HL-60/S4 treated with retinoic acid at 250 ng/mL for 4 days and 3 days (cell line): ENCODE results near the gene OTUD5.
"Not testable (repeated sequence)": the region's sequence is repeated elsewhere in the genome, so short reads cannot be mapped to it uniquely, and the experiment has no call there.

Source experiments
- in situ Hi-C: fragments of 300-500 bp; cut with MboI; formaldehyde crosslinking; loops from 2 replicates; pipeline ENCODE4 v1.7.0; 2022; ENCODE audit warnings: low sequenced_read_pairs

The OTUD5 gene

DNA sequence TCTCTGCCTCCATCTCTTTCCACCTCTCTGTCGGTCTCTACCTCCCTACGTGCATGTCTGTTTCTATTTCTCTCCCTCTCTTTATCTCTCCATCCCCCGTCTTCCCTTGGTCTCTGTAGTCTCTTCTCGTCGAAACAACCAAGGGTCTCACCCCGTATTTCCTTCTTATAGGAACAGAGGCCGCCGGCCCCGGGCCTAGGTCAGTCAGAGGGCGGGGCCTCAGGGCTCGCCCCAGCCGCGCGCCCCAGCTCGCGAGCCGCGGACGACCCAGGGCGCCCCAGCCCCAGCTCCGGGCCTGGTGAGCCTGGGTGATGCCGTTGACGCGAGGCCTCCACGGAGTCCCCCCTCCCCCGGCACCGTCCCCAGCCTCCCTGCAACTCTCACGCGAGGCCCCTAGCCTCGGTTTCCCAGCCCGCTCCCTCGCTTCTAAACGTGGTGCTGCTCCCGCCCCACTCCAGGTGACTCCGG is 66.4 kb downstream of the OTUD5 start:
- in situ Hi-C loops, result no loop called here

DNA sequence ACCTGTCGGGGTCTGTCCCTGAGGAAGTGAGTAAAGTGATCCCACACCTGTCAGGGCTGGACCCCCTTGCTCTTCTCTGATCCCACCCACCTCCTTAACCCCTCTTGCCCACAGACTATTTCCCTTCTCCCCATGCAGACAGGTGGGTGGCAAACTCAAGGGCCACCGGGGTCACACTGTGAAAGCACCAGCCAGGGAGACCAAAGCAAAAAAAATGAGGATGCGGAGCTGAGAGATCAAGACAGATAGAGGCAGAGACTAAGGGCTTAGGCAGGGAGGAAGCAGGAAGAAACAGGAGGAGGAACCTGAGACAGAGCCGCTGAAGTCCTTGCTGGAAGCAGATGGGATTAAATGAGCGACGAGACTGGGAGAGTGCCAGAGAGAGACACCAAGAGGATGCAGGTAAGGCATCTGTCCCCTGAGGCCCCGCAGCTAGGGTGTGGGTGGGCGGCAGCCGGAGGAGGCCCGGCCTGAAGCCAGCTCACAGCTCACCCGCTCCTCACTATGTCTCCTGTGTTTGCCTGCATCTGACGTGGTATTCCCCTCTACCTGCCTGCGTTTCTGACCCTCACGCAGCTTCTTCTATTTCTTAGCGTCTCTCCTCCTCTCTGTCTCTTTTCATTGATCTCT is 67.0 kb downstream of the OTUD5 start:
- in situ Hi-C loops, result no loop called here

DNA sequence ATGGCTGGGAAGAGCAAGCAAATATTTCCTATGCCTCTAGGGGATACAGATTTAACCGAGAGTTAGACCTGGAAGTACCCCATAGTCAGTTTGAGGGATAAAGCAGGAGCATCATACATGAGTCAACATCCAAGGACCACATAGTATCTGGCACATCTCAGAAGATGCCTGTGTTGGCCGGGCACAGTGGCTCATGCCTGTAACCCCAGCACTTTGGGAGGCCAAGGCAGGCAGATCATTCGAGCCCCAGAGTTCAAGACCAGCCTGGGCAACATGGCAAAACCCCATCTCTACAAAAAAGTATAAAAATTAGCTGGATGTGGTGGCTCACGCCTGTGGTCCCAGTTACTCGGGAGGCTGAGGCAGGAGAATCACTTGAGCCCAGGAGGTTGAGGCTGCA is 70.8 kb downstream of the OTUD5 start:
- in situ Hi-C loops, result not testable (repeated sequence)

DNA sequence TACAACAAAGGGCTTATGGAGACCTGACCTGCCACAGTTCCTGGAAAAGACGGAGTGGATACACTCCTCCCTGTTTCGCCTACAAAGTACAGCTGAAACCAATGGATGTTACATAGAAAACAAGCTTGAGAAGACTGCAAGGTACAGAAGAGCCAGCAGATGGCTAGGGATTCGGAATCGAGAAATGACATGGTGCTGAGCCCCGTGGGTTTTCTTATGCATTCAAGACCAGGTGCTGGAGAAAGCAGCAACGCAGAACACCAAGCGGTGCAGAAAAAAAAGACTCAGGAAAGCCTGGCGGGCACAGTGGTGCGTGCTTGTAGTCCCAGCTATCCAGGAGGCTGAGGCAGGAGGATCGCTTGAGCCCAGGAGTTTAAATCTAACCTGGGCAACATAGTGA is 73.7 kb downstream of the OTUD5 start:
- in situ Hi-C loops, result no loop called here

DNA sequence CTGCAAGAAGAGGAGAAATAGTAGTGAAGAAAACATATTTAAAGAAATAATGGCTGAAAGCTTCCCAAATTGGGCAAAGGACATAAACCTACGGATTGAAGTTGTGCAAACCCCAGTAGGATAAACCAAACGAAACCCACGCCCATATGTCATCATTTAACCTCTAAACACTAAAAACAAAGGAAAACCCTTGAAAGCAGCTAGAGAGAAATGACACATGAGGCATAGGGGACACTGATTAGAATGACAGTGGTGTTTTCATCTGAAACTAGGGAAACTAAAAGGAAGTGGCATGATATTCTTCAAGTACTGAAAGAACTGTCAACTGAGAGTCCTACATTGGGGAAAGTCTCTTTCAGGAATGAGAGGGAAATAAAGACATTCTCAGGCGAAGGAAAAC is 80.5 kb downstream of the OTUD5 start:
- in situ Hi-C loops, result not testable (repeated sequence)
